ENCODE data around the gene POLR2I.
"Not testable (repeated sequence)": the region's sequence is repeated elsewhere in the genome, so short reads cannot be mapped to it uniquely, and the experiment has no call there.

The POLR2I gene

GRCh38 chr19:36134867-36135266 lies 20.2 kb upstream of the POLR2I start:
- H3K36me3 ChIP-seq (ENCODE audit: control insufficient read depth in 4 of 4, insufficient read depth in 4 of 4, low read length in 3 of 4); DNase-seq; H3K4me3 ChIP-seq (ENCODE audit: control insufficient read depth in 1 of 7, extremely low read depth in 1 of 7, insufficient read depth in 4 of 7, low read depth in 2 of 7, low read length in 6 of 7); POLR2A ChIA-PET; H3K27ac ChIP-seq (ENCODE audit: insufficient read depth in 1 of 2, low read depth in 1 of 2, low read length in 2 of 2, poor library complexity in 1 of 2, severe bottlenecking in 2 of 2); H3K9me3 ChIP-seq (ENCODE audit: control extremely low read depth in 1 of 5, control insufficient read depth in 4 of 5, insufficient read depth in 2 of 5, low read depth in 1 of 5, low read length in 4 of 5); H3K27me3 ChIP-seq (replicated peaks in 2 of 5; ENCODE audit: control insufficient read depth in 4 of 5, insufficient read depth in 5 of 5, low read length in 4 of 5): not testable (repeated sequence)
- peaks cover 0 to 15% (median 6%) of the 10 kb centered on the region in 4 experiments for H3K4me1 ChIP-seq (ENCODE audit: control extremely low read depth in 1 of 4, control insufficient read depth in 4 of 4, insufficient read depth in 4 of 4, low read length in 3 of 4)
- CTCF ChIA-PET = interaction anchor here (2.2 to 2.4 kb wide), 2 partner anchors 29 to 35 kb away, joined by 5 to 8 read pairs; no protein-coding TSS in a partner anchor
- WGBS (ENCODE audit: insufficient coverage) = 95% methylated on average over 3 of the region's 4 CpGs

DNA sequence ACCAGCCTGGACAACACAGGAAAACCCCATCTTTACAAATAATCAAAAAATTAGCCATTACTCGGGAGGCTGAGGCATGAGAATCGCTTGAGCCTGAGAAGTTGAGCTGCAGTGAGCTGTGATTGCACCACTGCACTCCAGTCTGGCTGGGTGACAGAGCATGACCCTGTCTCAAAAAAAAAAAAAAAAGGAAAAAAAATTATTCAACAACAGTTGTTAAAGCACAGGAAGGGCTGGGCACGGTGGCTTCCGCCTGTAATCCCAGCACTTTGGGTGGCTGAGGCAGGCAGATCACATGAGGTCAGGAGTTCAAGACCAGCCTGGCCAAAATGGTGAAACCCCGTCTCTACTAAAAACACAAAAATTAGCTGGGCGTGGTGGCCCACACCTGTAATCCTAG lies 16.5 kb upstream of the POLR2I start:
- POLR2A ChIA-PET; H3K27me3 ChIP-seq (replicated peaks in 2 of 5; ENCODE audit: control insufficient read depth in 4 of 5, insufficient read depth in 5 of 5, low read length in 4 of 5); H3K9me3 ChIP-seq (ENCODE audit: control extremely low read depth in 1 of 5, control insufficient read depth in 4 of 5, insufficient read depth in 2 of 5, low read depth in 1 of 5, low read length in 4 of 5); H3K36me3 ChIP-seq (ENCODE audit: control insufficient read depth in 4 of 4, insufficient read depth in 4 of 4, low read length in 3 of 4); H3K27ac ChIP-seq (ENCODE audit: insufficient read depth in 1 of 2, low read depth in 1 of 2, low read length in 2 of 2, poor library complexity in 1 of 2, severe bottlenecking in 2 of 2); H3K4me3 ChIP-seq (ENCODE audit: control insufficient read depth in 1 of 7, extremely low read depth in 1 of 7, insufficient read depth in 4 of 7, low read depth in 2 of 7, low read length in 6 of 7): not testable (repeated sequence)
- 80% methylated on average over 4 of the region's 6 CpGs for WGBS (ENCODE audit: insufficient coverage)
- peaks cover 0 to 20% (median 10%) of the 10 kb centered on the region in 4 experiments for H3K4me1 ChIP-seq (ENCODE audit: control extremely low read depth in 1 of 4, control insufficient read depth in 4 of 4, insufficient read depth in 4 of 4, low read length in 3 of 4)
- CTCF ChIA-PET = interaction anchor here (1.2 kb wide), 1 partner anchor 36 kb away, joined by 3 read pairs; no protein-coding TSS in a partner anchor
- DNase-seq = peak in 2 of 3 donors; percentile 20 to 23

DNA sequence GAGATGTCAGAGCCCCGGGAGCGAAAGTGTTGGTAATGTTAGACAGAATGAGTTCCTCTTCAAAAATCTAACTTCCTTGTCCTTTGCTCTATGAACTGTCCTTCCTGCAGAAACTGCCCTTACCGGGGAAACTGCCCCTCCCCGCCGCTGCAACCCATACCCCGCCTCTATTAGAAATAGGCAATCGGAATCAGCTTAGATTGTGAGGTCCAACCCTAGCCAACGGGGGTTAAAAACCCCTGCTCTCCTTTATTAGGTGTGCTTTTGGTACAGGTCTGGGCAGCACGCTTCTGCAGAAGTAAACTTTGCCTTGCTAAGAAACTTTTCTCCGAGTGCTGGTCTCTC lies 13.7 kb upstream of the POLR2I start:
- H3K4me1 ChIP-seq (ENCODE audit: control extremely low read depth in 1 of 4, control insufficient read depth in 4 of 4, insufficient read depth in 4 of 4, low read length in 3 of 4) = peaks cover 0 to 20% (median 10%) of the 10 kb centered on the region in 4 experiments
- 15% methylated on average over 10 of the region's 10 CpGs for WGBS (ENCODE audit: insufficient coverage)
- H3K27me3 ChIP-seq (replicated peaks in 2 of 5; ENCODE audit: control insufficient read depth in 4 of 5, insufficient read depth in 5 of 5, low read length in 4 of 5) = no peaks in the 10 kb centered on the region
- POLR2A ChIA-PET = interaction anchor here (1.2 kb wide), 1 partner anchor 12 kb away, joined by 6 read pairs; the partner anchor contains the start of gene CAPNS1
- peak overlapping the region; percentile 54 to 81 for H3K27ac ChIP-seq (ENCODE audit: insufficient read depth in 1 of 2, low read depth in 1 of 2, low read length in 2 of 2, poor library complexity in 1 of 2, severe bottlenecking in 2 of 2)
- CTCF ChIA-PET = interaction anchor here (0.7 to 6.1 kb wide), 14 partner anchors 8 to 68 kb away, joined by 3 to 56 read pairs (median 8); partner anchors contain the start of genes CAPNS1, POLR2I and TBCB
- peaks cover 3 to 24% (median 15%) of the 10 kb centered on the region in 4 experiments for H3K36me3 ChIP-seq (ENCODE audit: control insufficient read depth in 4 of 4, insufficient read depth in 4 of 4, low read length in 3 of 4)
- no peak for DNase-seq
- H3K4me3 ChIP-seq (ENCODE audit: control insufficient read depth in 1 of 7, extremely low read depth in 1 of 7, insufficient read depth in 4 of 7, low read depth in 2 of 7, low read length in 6 of 7) = peak overlapping the region; percentile 66 to 88 (median 70)
- no peaks in the 10 kb centered on the region for H3K9me3 ChIP-seq (ENCODE audit: control extremely low read depth in 1 of 5, control insufficient read depth in 4 of 5, insufficient read depth in 2 of 5, low read depth in 1 of 5, low read length in 4 of 5)

DNA sequence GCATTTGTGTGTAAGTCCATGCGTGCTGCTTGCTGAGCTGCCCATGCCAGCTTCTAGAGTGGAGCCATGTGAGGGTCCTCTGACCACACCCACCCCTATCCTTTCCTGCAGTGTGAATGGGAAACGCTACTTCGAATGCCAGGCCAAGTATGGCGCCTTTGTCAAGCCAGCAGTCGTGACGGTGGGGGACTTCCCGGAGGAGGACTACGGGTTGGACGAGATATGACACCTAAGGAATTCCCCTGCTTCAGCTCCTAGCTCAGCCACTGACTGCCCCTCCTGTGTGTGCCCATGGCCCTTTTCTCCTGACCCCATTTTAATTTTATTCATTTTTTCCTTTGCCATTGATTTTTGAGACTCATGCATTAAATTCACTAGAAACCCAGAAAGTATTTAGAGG lies 10.9 kb upstream of the POLR2I start:
- H3K27me3 ChIP-seq (replicated peaks in 2 of 5; ENCODE audit: control insufficient read depth in 4 of 5, insufficient read depth in 5 of 5, low read length in 4 of 5) = no peaks in the 10 kb centered on the region
- peak overlapping the region in 1 of 2 experiments; percentile 54 for H3K27ac ChIP-seq (ENCODE audit: insufficient read depth in 1 of 2, low read depth in 1 of 2, low read length in 2 of 2, poor library complexity in 1 of 2, severe bottlenecking in 2 of 2)
- ChIA-PET CTCF (interaction anchor here (2.3 to 6.1 kb wide), 2 partner anchors 9 to 42 kb away, joined by 5 to 56 read pairs; no protein-coding TSS in a partner anchor), POLR2A (no interaction called here)
- DNase-seq = no peak
- H3K4me1 ChIP-seq (ENCODE audit: control extremely low read depth in 1 of 4, control insufficient read depth in 4 of 4, insufficient read depth in 4 of 4, low read length in 3 of 4) = peaks cover 0 to 14% (median 10%) of the 10 kb centered on the region in 4 experiments
- WGBS (ENCODE audit: insufficient coverage) = 86% methylated on average over 8 of the region's 9 CpGs
- H3K4me3 ChIP-seq (ENCODE audit: control insufficient read depth in 1 of 7, extremely low read depth in 1 of 7, insufficient read depth in 4 of 7, low read depth in 2 of 7, low read length in 6 of 7) = no peak overlapping the region
- no peaks in the 10 kb centered on the region for H3K9me3 ChIP-seq (ENCODE audit: control extremely low read depth in 1 of 5, control insufficient read depth in 4 of 5, insufficient read depth in 2 of 5, low read depth in 1 of 5, low read length in 4 of 5)
- H3K36me3 ChIP-seq (ENCODE audit: control insufficient read depth in 4 of 4, insufficient read depth in 4 of 4, low read length in 3 of 4) = peaks cover 3 to 43% (median 27%) of the 10 kb centered on the region in 4 experiments

DNA sequence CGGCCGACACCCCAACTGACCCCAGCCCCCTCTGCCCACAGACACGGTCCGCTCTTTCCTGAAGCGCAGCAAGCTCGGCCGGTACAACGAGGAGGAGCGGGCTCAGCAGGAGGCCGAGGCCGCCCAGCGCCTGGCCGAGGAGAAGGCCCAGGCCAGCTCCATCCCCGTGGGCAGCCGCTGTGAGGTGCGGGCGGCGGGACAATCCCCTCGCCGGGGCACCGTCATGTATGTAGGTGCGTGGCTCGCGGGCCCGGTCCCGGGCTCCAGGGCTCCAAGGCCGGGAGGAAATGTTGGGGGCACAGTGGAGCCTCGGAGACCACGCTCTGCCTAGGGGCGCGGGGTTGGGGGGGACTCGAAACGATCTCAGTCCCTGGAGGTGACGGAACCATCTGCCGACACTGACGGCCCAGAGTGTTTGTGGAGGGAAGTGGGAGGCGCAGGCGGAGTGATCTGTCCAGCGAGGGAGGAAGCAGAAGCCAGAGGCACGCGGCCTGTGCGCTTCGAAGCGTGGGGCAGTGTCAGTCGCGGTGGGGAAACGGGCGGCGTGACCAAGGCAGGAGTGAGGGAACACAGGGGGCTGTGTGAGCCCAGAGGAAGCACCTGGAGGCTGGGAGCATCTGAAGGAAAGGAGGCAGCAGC lies 6.9 kb upstream of the POLR2I start:
- ChIA-PET CTCF (no interaction called here), POLR2A (no interaction called here)
- no peak overlapping the region for H3K4me3 ChIP-seq (ENCODE audit: control insufficient read depth in 1 of 7, extremely low read depth in 1 of 7, insufficient read depth in 4 of 7, low read depth in 2 of 7, low read length in 6 of 7)
- no peak overlapping the region for H3K27ac ChIP-seq (ENCODE audit: insufficient read depth in 1 of 2, low read depth in 1 of 2, low read length in 2 of 2, poor library complexity in 1 of 2, severe bottlenecking in 2 of 2)
- no peak for DNase-seq
- H3K36me3 ChIP-seq (ENCODE audit: control insufficient read depth in 4 of 4, insufficient read depth in 4 of 4, low read length in 3 of 4) = peaks cover 12 to 70% (median 45%) of the 10 kb centered on the region in 4 experiments
- 87% methylated on average over 49 of the region's 49 CpGs for WGBS (ENCODE audit: insufficient coverage)
- no peaks in the 10 kb centered on the region for H3K9me3 ChIP-seq (ENCODE audit: control extremely low read depth in 1 of 5, control insufficient read depth in 4 of 5, insufficient read depth in 2 of 5, low read depth in 1 of 5, low read length in 4 of 5)
- H3K4me1 ChIP-seq (ENCODE audit: control extremely low read depth in 1 of 4, control insufficient read depth in 4 of 4, insufficient read depth in 4 of 4, low read length in 3 of 4) = peaks cover 0 to 2% (median 0%) of the 10 kb centered on the region in 4 experiments
- no peaks in the 10 kb centered on the region for H3K27me3 ChIP-seq (replicated peaks in 2 of 5; ENCODE audit: control insufficient read depth in 4 of 5, insufficient read depth in 5 of 5, low read length in 4 of 5)

DNA sequence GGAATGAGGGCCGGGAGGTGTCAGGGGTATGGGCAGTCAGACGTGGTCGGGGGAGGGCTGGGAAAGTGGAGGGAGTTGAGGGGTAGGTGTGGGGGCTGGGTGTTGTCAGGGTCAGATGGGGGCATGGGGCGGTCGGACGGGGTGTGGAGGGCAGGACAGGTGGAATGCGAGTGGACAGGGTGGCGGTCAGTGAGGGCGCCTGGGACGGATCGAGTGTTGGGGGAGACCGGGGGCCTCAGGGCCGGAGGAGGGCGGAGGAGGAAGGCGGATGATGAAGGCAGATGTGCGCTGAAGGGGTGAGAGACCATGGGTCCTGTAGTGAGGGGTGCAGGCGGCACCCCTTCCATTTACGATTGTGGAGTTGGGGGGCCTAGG lies 6.3 kb upstream of the POLR2I start:
- Histone ChIP-seq H3K9me3 (ENCODE audit: control extremely low read depth in 1 of 5, control insufficient read depth in 4 of 5, insufficient read depth in 2 of 5, low read depth in 1 of 5, low read length in 4 of 5) (no peaks in the 10 kb centered on the region), H3K27me3 (replicated peaks in 2 of 5; ENCODE audit: control insufficient read depth in 4 of 5, insufficient read depth in 5 of 5, low read length in 4 of 5) (no peaks in the 10 kb centered on the region), H3K36me3 (ENCODE audit: control insufficient read depth in 4 of 4, insufficient read depth in 4 of 4, low read length in 3 of 4) (peaks cover 12 to 70% (median 44%) of the 10 kb centered on the region in 4 experiments), H3K27ac (ENCODE audit: insufficient read depth in 1 of 2, low read depth in 1 of 2, low read length in 2 of 2, poor library complexity in 1 of 2, severe bottlenecking in 2 of 2) (no peak overlapping the region), H3K4me1 (ENCODE audit: control extremely low read depth in 1 of 4, control insufficient read depth in 4 of 4, insufficient read depth in 4 of 4, low read length in 3 of 4) (peaks cover 0 to 8% (median 5%) of the 10 kb centered on the region in 4 experiments), H3K4me3 (ENCODE audit: control insufficient read depth in 1 of 7, extremely low read depth in 1 of 7, insufficient read depth in 4 of 7, low read depth in 2 of 7, low read length in 6 of 7) (no peak overlapping the region)
- no peak for DNase-seq
- CTCF ChIA-PET = no interaction called here
- over 99% methylated on average over 14 of the region's 18 CpGs for WGBS (ENCODE audit: insufficient coverage)
- POLR2A ChIA-PET = no interaction called here

All from common myeloid progenitor, CD34-positive (primary cell).